ELF-1 (cell line): ENCODE measurements around the gene KDM5A.
"Not testable (repeated sequence)": the region's sequence is repeated elsewhere in the genome, so short reads cannot be mapped to it uniquely, and the experiment has no call there.

Source experiments
- DNase-seq: peaks from one replicate; pipeline ENCODE4 v3.0.0-alpha.2; 2016; ENCODE audit warnings: low read depth, low spot score

KDM5A gene

GRCh38 chr12:238736-239398 is 150.3 kb downstream of the KDM5A start:
- DNase-seq, result no peak

- DNase-seq, result no peak
These were observed 151.0 kb downstream of the KDM5A start for GRCh38 chr12:238116-238515.

- DNase-seq, result no peak
These were observed 151.9 kb downstream of the KDM5A start for GRCh38 chr12:237026-237815.

- no peak for DNase-seq
These were observed 152.7 kb downstream of the KDM5A start for GRCh38 chr12:236445-236844.

GRCh38 chr12:235967-236366 is 153.2 kb downstream of the KDM5A start:
- not testable (repeated sequence) for DNase-seq

GRCh38 chr12:234891-235415 is 154.2 kb downstream of the KDM5A start:
- no peak for DNase-seq

GRCh38 chr12:234019-234418 is 155.1 kb downstream of the KDM5A start:
- no peak for DNase-seq

GRCh38 chr12:233615-233968 is 155.5 kb downstream of the KDM5A start:
- DNase-seq, result no peak

- no peak for DNase-seq
These were observed 156.1 kb downstream of the KDM5A start for GRCh38 chr12:232731-233614.

- DNase-seq, result no peak
These were observed 158.0 kb downstream of the KDM5A start for GRCh38 chr12:230925-231671.
